Epidermal melanocyte (primary cell): Measurements from ENCODE around the gene PPM1J.

Experiments used
- DNase-seq: peaks from one replicate; pipeline ENCODE4 v3.0.0; 2011; ENCODE audit warnings: low spot score; ENCODE audit not compliant: insufficient read length

The PPM1J gene

GRCh38 chr1:112688781-112689193 is 26.3 kb downstream of the PPM1J start:
- no peak for DNase-seq

- DNase-seq, result no peak
These were observed 27.2 kb downstream of the PPM1J start for GRCh38 chr1:112687785-112688496.

DNA sequence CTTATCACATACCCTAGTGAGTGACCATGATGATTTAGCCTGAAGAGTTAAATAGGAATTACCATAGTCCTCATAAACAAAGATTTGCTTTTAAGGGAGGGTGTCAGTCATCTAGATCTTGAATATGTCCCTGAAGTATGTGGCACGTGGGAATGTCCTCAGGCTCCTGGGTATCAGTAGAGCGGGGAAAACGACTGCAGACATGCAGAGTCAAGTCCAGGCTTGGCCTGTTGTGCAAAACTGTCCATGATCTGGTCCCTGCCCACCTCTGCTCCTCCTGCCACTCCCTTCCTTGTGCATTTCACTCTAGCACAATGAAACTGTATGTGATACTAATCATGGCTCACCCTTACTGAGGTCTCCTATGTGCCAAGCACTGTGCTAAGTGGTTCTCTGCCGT is 27.8 kb downstream of the PPM1J start:
- no peak for DNase-seq

GRCh38 chr1:112686835-112687234 is 28.3 kb downstream of the PPM1J start:
- no peak for DNase-seq

GRCh38 chr1:112686417-112686816 is 28.7 kb downstream of the PPM1J start:
- no peak for DNase-seq

- no peak for DNase-seq
These were observed 29.2 kb downstream of the PPM1J start for GRCh38 chr1:112685913-112686312.

GRCh38 chr1:112678605-112679004 is 36.5 kb downstream of the PPM1J start:
- no peak for DNase-seq

DNA sequence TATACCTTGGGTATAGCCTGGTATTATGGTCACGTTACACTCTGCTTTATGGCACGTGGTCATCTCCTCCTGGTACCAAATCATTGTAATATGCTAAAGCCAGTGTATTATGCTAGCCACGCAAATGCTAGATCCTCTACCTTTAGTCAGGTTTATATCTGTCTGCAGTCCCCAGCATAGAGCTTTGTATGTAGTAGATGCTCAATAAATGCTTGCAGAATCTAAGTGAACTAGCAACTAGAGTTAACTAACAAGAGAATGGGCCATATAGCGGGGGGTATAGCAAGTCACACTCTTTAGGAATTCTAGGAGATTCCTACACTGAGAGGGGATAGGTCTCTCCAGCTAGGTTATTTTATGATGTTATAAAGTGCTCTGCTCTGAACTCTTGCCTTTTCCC is 37.6 kb downstream of the PPM1J start:
- no peak for DNase-seq

- DNase-seq, result no peak
These were observed 38.6 kb downstream of the PPM1J start for GRCh38 chr1:112676543-112676942.

DNA sequence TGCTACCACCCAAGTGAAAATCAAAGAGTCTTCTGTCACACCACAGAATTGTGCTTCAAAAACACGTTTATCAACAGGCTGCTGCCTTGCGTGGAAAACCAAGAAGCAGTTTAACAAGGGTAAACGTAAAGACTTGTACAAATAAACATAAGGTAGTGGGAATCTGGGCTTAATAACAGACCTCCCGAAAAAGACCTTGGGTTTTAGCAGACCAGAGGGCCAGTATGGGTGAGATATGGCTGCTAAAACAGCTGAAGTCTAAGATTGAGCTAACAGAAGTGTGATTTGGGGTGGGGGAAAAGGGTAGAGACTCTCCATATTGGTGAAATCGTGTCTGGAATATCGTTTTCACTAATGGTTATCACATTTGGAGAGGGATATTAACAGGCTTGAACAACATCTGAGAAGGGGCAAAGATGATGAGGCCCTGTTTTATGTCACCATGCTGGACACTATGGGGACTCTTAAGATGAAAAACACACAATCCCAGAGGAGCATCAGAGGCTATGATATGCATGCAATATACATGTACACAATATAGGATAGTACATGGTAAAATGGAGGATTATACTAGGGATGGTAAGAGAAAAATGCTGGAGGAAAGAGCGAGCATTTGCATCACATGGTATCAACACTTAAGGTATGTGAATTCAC is 39.3 kb downstream of the PPM1J start:
- no peak for DNase-seq

DNA sequence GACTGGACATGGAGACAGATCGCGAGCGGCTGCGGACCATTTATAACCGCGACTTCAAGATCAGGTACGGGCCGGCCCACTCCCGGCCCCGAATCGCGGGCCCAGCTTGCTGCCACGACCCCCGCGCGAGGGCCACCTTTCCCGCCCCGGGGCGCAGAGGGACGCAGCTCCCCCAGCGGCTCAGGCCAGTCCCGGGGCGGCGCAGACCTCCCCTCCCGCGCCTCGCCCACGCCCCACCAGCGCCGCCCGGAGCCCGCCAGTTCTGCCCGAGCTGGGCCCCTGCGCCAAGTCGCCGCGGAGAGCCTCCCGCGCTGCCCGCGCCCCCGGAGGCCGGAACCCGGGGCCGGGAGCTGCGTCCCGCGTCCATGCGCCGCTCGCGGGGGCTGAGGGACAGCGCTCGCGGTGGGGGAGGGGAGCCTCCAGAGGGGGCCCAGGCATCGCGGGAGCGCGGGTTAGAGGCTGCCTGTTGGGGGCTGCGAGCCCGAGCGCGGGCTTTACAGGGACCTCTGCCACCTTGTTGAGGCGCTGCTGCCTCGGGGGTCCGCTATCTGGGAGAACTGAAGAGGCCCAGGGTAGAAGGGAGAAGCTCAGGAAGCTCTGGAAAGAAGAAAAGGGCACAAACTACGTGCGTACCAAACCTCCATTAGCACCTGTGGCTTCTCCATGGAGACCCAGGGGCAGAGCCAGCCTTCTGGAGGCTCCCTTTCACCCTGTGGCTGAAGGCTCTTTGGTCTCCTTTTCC is 40.0 kb downstream of the PPM1J start:
- no peak for DNase-seq

DNA sequence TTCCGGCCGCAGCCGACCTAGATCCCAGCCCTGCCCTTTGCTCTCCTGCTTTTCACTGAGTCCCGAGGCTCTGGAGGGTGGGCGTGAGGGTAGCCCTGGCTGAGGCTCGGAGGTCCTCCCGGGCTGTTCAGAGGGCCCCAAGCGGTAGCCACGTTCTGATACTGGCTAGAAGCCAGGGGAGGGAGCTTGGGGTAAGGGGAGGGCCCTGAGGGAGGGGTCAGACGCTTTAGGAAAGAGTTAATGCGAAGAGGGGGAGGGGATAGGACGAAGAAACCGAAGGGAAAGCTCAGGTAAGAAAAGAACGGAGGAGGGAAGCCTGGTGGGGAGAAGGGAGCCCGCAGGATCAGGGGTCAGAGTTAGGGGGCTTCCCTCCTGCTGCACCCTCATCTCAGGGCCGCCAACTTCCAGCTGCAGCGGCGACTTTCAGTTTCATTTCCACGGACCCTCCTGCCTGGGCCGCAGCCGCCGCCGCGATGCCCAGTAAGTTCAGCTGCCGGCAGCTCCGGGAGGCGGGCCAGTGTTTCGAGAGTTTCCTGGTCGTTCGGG is 40.6 kb downstream of the PPM1J start, which contains the start of gene MOV10:
Gene MOV10, plus strand, starts transcription at position 220 of the 546 bp plus-strand sequence. Its CDS starts 254 bp downstream, at position 474.
- peak; percentile 48 for DNase-seq

GRCh38 chr1:112673592-112674439 is 41.3 kb downstream of the PPM1J start:
- peak; percentile 53 for DNase-seq

DNA sequence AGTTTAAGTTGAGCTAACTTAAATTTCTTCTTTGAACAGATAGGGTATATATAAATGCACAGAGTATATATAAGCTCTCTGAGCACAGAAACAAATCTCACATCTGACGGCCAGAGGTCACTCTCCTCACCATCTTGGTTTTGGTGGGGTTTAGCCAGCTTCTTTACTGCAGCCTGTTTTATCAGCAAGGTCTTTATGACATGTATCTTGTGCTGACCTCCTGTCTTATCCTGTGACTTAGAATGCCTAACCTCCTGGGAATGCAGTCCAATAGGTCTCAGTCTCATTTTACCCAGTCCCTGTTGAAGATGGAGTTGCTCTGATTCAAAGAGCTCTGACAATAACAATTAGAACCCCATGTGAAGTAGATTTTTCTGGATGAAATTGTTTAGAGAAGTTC is 42.3 kb downstream of the PPM1J start:
- DNase-seq, result no peak

DNA sequence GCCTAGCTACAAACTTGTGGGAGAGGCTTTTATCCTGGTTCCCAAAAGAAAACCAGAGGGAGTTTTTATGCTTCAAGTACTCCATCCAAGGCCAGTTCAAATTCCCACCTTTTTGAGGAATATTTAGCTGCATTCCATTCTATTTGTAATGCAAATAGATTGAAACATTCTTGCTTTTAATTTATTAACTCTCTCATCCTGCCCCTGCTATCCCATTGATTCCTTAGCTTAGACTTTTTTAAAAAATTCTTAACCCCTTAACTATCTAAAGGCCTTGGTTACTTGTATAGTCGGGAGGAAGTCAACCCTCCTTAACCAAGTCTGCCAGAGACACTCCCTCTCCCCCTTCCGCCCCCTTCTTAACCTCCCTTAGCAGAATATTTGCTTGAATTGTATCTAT is 43.1 kb downstream of the PPM1J start:
- DNase-seq, result no peak

- DNase-seq, result no peak
These were observed 48.2 kb downstream of the PPM1J start for GRCh38 chr1:112666946-112667345.

DNA sequence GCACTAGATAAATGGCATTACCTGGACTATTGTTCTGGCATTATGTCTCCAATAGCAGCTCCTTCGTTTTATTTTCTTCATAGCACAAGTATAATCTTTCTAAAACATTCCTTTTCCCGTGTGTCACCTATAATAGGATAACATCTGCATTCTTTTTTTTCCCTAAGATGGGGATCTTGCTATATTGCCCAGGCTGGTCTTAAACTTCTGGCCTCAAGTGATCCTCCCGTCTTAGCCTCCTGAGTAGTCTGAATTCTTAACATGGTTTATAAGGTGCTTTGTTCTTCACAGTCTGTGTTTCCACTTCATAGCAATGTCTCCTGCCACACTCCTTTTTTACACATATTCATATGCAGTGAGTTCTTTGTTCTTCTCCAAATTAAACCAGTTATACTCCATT is 49.3 kb downstream of the PPM1J start:
- no peak for DNase-seq
